ENCODE results near the gene NACAD.

DNA sequence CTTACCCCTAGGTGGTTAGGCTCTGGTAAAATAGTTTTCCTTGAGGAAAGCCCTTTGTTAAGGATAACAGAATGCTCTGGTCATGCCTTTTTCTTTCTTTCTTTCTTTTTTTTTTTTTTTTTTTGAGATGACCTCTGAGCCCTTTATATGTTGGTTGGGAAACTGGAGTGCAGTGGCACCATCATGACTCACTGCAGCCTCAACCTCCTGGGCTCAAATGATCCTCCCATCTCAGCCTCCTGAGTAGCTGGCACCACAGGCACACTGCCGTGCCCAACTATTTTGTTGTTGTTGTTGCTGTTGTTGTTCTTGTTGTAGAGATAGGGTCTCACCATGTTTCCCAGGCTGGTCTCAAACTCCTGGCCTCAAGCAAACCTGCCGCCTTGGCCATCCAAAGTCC is 27.4 kb downstream of the NACAD start:
- TF ChIP-seq POLR2A (IDR thresholded peaks at IDR 0.05) = no peak
- TF ChIP-seq, protein P1, sequence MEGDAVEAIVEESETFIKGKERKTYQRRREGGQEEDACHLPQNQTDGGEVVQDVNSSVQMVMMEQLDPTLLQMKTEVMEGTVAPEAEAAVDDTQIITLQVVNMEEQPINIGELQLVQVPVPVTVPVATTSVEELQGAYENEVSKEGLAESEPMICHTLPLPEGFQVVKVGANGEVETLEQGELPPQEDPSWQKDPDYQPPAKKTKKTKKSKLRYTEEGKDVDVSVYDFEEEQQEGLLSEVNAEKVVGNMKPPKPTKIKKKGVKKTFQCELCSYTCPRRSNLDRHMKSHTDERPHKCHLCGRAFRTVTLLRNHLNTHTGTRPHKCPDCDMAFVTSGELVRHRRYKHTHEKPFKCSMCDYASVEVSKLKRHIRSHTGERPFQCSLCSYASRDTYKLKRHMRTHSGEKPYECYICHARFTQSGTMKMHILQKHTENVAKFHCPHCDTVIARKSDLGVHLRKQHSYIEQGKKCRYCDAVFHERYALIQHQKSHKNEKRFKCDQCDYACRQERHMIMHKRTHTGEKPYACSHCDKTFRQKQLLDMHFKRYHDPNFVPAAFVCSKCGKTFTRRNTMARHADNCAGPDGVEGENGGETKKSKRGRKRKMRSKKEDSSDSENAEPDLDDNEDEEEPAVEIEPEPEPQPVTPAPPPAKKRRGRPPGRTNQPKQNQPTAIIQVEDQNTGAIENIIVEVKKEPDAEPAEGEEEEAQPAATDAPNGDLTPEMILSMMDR (IDR thresholded peaks at IDR 0.05) = no peak
